Measurements from ENCODE around the gene NID1. TPM values are rescaled to one million over a fixed set of nuclear protein-coding genes. Genes with fewer than 3 reads are reported as not detected.

Gene NID1
- total and polyA plus RNA-seq, 12 donors: 26.0 to 216 (median 82.5) TPM

GRCh38 chr1:236089046-236089773, 24.3 kb upstream of the NID1 start:
- intact Hi-C loops (cut with DNase I): no loop called here
- Histone ChIP-seq H3K27me3 (no peaks in the 10 kb centered on the region), H3K9me3 (replicated peaks in 1 of 3) (no peaks in the 10 kb centered on the region), H3K4me1 (replicated peaks in 1 of 2) (peaks cover under 1 to 7% of the 10 kb centered on the region in 2 donors), H3K36me3 (replicated peaks in 1 of 2) (no peaks in the 10 kb centered on the region), H3K4me3 (no peak overlapping the region), H3K27ac (no peak overlapping the region)
- DNase-seq: no peak
- 77 to 87% (median 80%) methylated on average over 12 of the region's 12 CpGs for WGBS, 4 donors
- TF ChIP-seq POLR2A (IDR thresholded peaks at IDR 0.05) (no peak), CTCF (IDR thresholded peaks at IDR 0.05) (no peak)

GRCh38 chr1:236086537-236086936, 21.6 kb upstream of the NID1 start:
- no peaks in the 10 kb centered on the region for H3K36me3 ChIP-seq (replicated peaks in 1 of 2)
- WGBS, 4 donors: 79 to 87% (median 82%) methylated on average over 7 of the region's 7 CpGs
- H3K27ac ChIP-seq: no peak overlapping the region
- H3K4me1 ChIP-seq (replicated peaks in 1 of 2): peaks cover 5 to 17% of the 10 kb centered on the region in 2 donors
- intact Hi-C loops (cut with DNase I): no loop called here
- no peaks in the 10 kb centered on the region for H3K9me3 ChIP-seq (replicated peaks in 1 of 3)
- DNase-seq: no peak
- TF ChIP-seq POLR2A (IDR thresholded peaks at IDR 0.05) (no peak), CTCF (IDR thresholded peaks at IDR 0.05) (no peak)
- no peak overlapping the region for H3K4me3 ChIP-seq
- H3K27me3 ChIP-seq: no peaks in the 10 kb centered on the region

GRCh38 chr1:236085545-236086159, 20.8 kb upstream of the NID1 start:
- H3K4me3 ChIP-seq: no peak overlapping the region
- TF ChIP-seq CTCF (IDR thresholded peaks at IDR 0.05): no peak
- no peak for TF ChIP-seq POLR2A (IDR thresholded peaks at IDR 0.05)
- peaks cover 5 to 17% of the 10 kb centered on the region in 2 donors for H3K4me1 ChIP-seq (replicated peaks in 1 of 2)
- no peak for DNase-seq
- 84 to 96% (median 88%) methylated on average over 6 of the region's 6 CpGs for WGBS, 4 donors
- H3K9me3 ChIP-seq (replicated peaks in 1 of 3): no peaks in the 10 kb centered on the region
- intact Hi-C loops (cut with DNase I): no loop called here
- H3K27ac ChIP-seq: no peak overlapping the region
- no peaks in the 10 kb centered on the region for H3K27me3 ChIP-seq
- no peaks in the 10 kb centered on the region for H3K36me3 ChIP-seq (replicated peaks in 1 of 2)

DNA sequence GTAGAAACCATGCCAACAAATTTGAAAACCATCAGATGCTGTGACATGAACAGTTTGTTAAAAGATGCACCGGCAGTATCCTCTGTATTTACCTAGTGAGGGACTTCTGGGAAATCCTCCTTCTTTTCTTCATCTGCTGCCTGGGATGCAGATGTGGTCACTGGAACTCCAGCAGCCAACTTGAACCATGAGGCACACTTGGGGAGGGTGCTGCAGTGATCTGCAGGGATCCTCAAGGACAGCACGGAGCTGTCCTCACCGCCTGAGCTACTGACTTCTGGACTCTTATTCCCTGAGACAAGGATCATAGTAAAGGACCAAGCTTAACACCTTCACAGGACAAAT, 19.5 kb upstream of the NID1 start:
- H3K27me3 ChIP-seq: no peaks in the 10 kb centered on the region
- intact Hi-C loops (cut with DNase I): no loop called here
- 72 to 88% (median 79%) methylated on average over 3 of the region's 3 CpGs for WGBS, 4 donors
- no peak for DNase-seq
- H3K9me3 ChIP-seq (replicated peaks in 1 of 3): no peaks in the 10 kb centered on the region
- H3K4me1 ChIP-seq (replicated peaks in 1 of 2): peaks cover 5 to 17% of the 10 kb centered on the region in 2 donors
- no peak overlapping the region for H3K4me3 ChIP-seq
- peak overlapping the region in 4 of 5 donors; percentile 62 to 84 (median 74) for H3K27ac ChIP-seq
- TF ChIP-seq CTCF (IDR thresholded peaks at IDR 0.05): no peak
- TF ChIP-seq POLR2A (IDR thresholded peaks at IDR 0.05): no peak
- no peaks in the 10 kb centered on the region for H3K36me3 ChIP-seq (replicated peaks in 1 of 2)
